Parietal lobe (tissue), 2 donors: ENCODE measurements around the gene P2RX2. TPM values are rescaled to one million over a fixed set of nuclear protein-coding genes. Genes with fewer than 3 reads are reported as not detected.

Source experiments
- small RNA-seq: library from RNA; depleted of rRNA; stranded (forward); fragments of <200 nt; gene quantifications from one replicate; pipeline ENCODE3, GENCODE V24; 2014; ENCODE audit warnings: low replicate concordance
- total RNA-seq: library from RNA; depleted of rRNA; stranded (reverse); fragments of >200 nt; gene quantifications from one replicate; pipeline ENCODE4 v1.2.3, GENCODE V29; 2014

P2RX2 gene
- total RNA-seq: not detected

GRCh38 chr12:132618683-132619043, at the start of gene P2RX2:
Gene P2RX2 (plus strand): TSS chr12:132618776. CDS start chr12:132618817, 41 bp downstream.

GRCh38 chr12:132610051-132610759, 8.4 kb upstream of the P2RX2 start, which contains the start of gene LRCOL1:
Gene LRCOL1 (minus strand): TSS chr12:132610582. CDS start chr12:132606251, 4,331 bp downstream.

Small RNA genes within 50 kb of the gene (small RNA-seq; reads per million reads assigned to genes)
- not detected for gene MIR6763

Other genes starting within 250 kb of the P2RX2 start
- 15.0 TPM for gene FBRSL1, start 128.6 kb upstream of the P2RX2 start, total RNA-seq
- gene LRCOL1, start 8.2 kb upstream of the P2RX2 start, total RNA-seq: not detected
- 95.2 TPM for gene POLE, start 68.6 kb downstream of the P2RX2 start, total RNA-seq
- gene PXMP2, start 68.8 kb downstream of the P2RX2 start, total RNA-seq: 17.8 TPM
- gene PGAM5, start 92.1 kb downstream of the P2RX2 start, total RNA-seq: 21.6 TPM
- gene ANKLE2, start 143.1 kb downstream of the P2RX2 start, total RNA-seq: 82.3 TPM
- 64.2 TPM for gene GOLGA3, start 210.1 kb downstream of the P2RX2 start, total RNA-seq